Measurements from ENCODE around the gene NFE2L3. TPM values are rescaled to one million over a fixed set of nuclear protein-coding genes. Genes with fewer than 3 reads are reported as not detected.
"Not testable (repeated sequence)": the region's sequence is repeated elsewhere in the genome, so short reads cannot be mapped to it uniquely, and the experiment has no call there.

Gene NFE2L3
- total RNA-seq, 2 donors from 2014 or later, result 13.0 to 24.0 TPM

DNA sequence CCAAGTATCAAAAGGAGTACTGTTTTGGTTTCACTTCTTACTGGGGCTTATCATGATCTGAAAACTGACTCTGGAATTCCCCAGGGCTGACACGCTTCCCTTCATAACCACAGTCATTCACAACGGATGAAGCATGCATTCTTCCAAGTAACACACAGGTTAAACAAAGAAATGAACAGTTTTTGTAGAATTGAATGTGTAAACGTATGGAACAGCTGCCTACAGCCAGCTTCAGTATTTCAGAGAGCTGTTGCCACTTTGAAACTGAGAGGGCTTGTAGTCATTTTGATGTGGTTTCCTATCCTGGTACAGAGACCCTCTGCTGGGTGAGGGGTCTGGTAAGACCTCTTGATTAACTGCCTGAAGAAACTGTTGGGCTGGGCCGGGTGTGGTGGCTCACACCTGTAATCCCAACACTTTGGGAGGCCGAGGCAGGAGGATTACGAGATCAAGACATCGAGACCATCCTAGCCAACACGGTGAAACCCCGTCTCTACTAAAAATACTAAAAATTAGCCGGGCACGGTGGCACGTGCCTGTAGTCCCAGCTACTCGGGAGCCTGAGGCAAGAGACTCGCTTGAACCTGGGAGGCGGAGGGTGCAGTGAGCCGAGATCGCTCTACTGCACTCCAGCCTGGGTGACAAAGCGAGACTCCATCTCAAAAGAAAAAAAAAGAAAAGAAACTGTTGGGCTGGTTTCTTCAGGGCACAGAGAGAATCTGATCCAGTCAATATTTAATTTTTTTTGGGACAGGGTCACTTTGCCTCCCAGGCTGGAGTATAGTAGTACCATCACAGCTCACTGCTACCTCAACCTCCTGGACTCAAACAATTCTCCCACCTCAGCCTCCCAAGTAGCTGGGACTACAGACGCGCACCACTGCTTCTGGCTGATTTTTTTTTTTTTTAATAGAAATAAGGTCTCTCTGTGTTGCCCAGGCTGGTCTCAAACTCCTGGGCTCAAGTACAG is 4.7 kb downstream of the NFE2L3 start:
- Mint-ChIP-seq H3K9me3 (peaks cover 0 to 11% of the 10 kb centered on the region in 2 donors), H3K27ac (peak overlapping the region; percentile 93 to 94), H3K36me3 (peaks cover 12 to 39% of the 10 kb centered on the region in 2 donors)
- peak; percentile 50 to 64 for ATAC-seq
- peak; percentile 22 to 68 for DNase-seq (ENCODE audit: low spot score in 2 of 2)

DNA sequence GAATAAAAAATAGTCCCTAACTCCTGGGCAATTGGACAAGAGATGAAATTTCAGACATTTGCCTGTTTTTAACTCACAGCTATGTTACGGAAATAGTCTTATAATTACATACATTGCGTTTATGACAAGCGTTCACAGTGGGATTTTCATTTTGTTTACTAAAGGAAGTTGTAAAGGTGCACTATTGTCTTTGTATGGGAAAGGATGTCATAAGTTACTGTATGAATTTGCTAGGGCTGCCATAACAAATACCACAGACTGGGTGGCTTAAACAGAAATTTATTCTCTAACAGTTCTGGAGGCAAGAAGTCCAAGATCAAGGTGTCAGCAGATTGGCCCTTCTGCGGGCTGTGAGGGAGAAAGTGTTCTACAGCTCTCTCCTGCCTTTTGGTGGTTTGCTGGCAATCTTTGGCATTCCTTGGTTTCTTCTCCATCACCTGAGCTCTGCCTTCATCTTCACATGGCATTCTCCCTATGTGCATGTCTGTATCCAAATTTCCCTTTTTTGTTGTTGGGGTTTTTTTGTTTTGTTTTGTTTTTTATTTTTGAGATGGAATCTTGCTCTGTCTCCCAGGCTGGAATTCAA is 5.6 kb downstream of the NFE2L3 start:
- Mint-ChIP-seq H3K36me3 (peaks cover 12 to 39% of the 10 kb centered on the region in 2 donors), H3K9me3 (peaks cover 0 to 11% of the 10 kb centered on the region in 2 donors), H3K27ac (peak overlapping the region; percentile 87 to 94)
- ATAC-seq (no peak), DNase-seq (ENCODE audit: low spot score in 2 of 2) (no peak)

DNA sequence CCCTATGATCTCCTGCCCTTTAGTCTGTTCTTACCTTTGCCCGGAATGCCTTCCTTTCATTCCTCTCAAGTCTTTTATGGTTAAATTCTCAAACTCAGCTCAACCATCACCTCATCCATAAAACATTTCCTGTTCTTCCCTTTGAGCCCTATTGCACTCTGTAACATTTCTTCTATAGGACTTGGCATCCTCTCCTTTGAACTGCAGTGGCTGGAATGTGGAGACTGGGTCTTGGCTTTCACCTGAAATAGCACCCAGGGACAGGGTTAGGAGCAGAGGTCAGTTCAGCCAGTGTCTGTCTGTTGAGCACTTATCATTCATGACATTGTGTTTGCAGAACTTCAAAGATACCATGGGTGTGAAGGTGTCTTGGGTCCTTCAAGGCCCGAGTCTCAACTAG is 7.2 kb downstream of the NFE2L3 start:
- peaks cover 4 to 53% of the 10 kb centered on the region in 2 donors for H3K36me3 Mint-ChIP-seq

DNA sequence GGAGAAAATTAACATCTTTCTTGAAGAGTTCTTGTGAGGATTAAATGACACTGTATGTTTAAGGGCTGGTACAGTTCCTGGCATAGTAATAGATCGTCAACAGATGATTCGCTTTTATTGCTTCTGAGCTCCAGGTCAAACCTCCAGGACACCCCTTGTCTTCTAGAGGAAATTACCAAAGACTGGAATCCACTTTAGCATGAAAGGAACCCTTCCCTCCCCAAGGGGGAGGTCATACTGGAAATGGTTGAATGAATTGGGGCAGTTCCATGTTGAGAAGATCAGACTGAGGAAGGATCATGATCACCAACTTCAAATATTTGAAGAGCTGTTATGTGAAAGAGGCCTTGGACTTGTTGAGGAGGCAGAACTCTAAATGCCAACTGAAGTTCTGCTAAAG is 8.9 kb downstream of the NFE2L3 start:
- Mint-ChIP-seq H3K27ac (no peak overlapping the region), H3K36me3 (peaks cover 4 to 57% of the 10 kb centered on the region in 2 donors), H3K9me3 (peaks cover 0 to 11% of the 10 kb centered on the region in 2 donors)
- DNase-seq (ENCODE audit: low spot score in 2 of 2) (no peak), ATAC-seq (no peak)

More for the DNA sequence above, 7.2 kb downstream of the NFE2L3 start:
- no peak for DNase-seq (ENCODE audit: low spot score in 2 of 2)
- H3K9me3 Mint-ChIP-seq, result peaks cover 0 to 11% of the 10 kb centered on the region in 2 donors
- H3K27ac Mint-ChIP-seq, result peak overlapping the region; percentile 56 to 87
- ATAC-seq, result no peak

DNA sequence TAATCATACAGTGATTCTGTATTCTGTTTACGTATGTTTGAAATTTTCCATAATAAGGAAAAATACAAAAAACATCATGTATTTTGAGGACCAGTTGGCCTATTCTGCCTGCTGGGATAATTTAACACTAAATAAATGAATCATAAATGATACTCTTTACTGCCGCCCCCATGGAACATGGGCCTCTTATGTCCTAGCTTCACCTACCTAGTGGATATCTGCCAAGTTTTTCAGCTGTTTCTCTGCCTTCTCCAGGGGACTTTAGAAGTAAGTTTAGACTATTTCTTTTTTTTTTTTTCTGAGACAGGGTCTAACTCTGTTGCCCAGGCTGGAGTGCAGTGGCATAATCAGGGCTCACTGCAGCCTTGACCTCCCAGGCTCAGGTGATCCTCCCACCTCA is 10.4 kb downstream of the NFE2L3 start:
- ATAC-seq (no peak), DNase-seq (ENCODE audit: low spot score in 2 of 2) (no peak)
- H3K27ac Mint-ChIP-seq, result no peak overlapping the region
- H3K36me3 Mint-ChIP-seq, result peaks cover 4 to 57% of the 10 kb centered on the region in 2 donors
- H3K9me3 Mint-ChIP-seq, result peaks cover 0 to 11% of the 10 kb centered on the region in 2 donors

DNA sequence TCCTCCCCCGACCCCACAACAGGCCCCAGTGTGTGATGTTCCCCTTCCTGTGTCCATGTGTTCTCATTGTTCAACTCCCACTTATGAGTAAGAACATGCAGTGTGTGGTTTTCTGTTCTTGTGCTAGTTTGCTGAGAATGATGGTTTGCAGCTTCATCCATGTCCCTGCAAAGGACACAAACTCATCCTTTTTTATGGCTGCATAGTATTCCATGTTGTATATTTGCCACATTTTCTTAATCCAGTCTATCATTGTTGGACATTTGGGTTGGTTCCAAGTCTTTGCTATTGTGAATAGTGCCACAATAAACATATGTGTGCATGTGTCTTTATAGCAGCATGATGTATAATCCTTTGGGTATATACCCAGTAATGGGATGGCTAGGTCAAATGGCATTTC is 11.8 kb downstream of the NFE2L3 start:
- H3K9me3 Mint-ChIP-seq; ATAC-seq; H3K27ac Mint-ChIP-seq; DNase-seq (ENCODE audit: low spot score in 2 of 2): not testable (repeated sequence)
- peaks cover 0 to 43% of the 10 kb centered on the region in 2 donors for H3K36me3 Mint-ChIP-seq

DNA sequence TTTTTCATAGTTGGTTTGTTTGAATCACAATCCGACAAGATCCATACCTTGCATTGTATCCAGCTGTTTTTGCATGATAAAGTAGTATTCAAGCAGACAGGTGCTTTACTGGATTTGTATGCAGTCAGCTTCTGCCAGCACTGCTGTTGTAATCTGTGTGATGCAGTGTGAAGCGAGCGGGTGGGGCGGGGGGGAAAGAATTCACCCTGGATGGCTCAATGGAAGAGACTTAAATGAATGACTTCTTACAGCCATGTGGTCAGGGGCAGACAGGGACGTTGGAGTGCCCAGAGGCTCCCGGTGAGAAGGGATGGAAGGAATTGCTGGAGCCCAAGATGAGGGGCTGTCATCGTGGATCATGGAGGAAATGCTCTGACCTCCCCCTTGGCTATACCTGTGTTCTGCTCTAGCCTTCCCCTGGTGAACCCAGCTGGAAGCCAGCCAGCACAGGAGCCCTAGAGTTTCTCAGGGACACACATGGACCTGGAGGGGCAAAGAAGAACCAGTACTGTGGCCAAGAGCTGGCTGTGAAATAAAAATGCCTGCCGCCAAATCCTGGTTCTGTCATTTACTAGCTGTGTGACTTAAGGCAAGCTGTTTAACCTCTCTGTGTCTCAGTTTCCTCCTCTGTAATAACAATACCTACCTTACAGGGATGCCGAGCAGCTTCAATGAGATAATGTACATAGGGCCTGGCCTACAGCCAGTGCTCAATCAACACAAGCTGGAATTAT is 14.1 kb downstream of the NFE2L3 start:
- ATAC-seq, result peak in 1 of 2 donors; percentile 28
- H3K27ac Mint-ChIP-seq, result peak overlapping the region; percentile 76 to 90
- H3K36me3 Mint-ChIP-seq, result peaks cover 0 to 34% of the 10 kb centered on the region in 2 donors
- no peak for DNase-seq (ENCODE audit: low spot score in 2 of 2)
- no peaks in the 10 kb centered on the region for H3K9me3 Mint-ChIP-seq

DNA sequence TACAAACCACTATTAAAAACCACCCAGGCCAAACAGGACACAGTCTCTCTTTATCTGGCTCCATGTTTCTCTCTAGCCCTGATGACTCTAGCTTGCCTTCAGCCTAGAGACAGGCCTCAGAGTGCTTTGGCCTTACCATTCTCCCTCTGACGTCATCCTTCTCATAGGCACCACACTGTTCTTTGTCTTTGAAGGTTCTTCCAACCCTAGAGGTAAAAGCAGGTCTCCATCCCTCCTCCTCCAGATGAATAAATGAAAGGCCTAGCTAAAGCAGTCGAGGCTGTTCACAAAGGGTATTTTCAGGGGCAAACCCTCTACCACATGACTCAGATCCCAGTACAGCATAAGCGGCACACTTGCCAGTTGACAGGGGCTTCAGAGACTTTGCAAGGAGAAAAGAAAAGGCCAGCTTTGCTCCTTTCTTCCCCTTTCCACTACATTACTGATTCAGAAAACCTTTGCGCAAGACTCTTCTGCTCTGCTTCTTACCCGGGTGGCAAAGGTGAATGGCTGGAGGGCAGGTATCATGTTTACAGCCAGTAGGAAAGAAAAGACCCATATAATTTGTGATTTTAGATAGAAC is 14.8 kb downstream of the NFE2L3 start:
- ATAC-seq (peak; percentile 77 to 96), DNase-seq (ENCODE audit: low spot score in 2 of 2) (no peak)
- Mint-ChIP-seq H3K36me3 (peaks cover 0 to 30% of the 10 kb centered on the region in 2 donors), H3K9me3 (no peaks in the 10 kb centered on the region), H3K27ac (peak overlapping the region; percentile 76 to 90)

DNA sequence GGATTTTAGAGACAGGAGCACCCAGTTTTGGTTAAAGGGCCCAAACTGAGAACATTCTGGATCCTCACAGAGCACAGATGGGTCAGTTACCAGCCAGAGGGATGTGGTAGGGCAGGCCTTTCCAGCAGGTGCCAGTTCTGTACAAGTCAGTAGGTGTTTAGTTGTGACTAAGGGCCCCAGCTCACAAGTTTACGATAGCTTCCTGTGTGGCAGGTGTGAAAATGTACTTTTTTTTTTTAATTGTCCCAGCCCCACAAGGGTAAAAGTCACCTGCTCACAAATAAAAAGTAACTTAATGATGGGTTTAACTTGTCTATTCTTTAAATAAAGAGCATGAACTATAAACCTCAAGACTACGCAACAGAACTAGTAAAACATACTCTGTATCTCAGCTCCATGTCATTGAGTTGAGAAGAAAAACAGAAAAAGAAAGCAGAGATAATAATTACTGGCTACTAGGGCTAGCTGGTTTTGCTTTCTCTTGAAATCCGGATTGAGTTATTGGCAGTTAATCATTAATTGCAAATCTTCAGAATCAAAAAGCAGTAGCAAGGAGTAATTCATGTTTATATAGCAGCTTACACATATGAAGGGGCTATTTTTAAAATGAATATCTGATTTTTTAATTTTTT is 15.4 kb downstream of the NFE2L3 start:
- H3K27ac Mint-ChIP-seq, result peak overlapping the region; percentile 76 to 90
- ATAC-seq (peak; percentile 66 to 86), DNase-seq (ENCODE audit: low spot score in 2 of 2) (no peak)
- H3K36me3 Mint-ChIP-seq, result peaks cover 0 to 33% of the 10 kb centered on the region in 2 donors
- H3K9me3 Mint-ChIP-seq, result no peaks in the 10 kb centered on the region

DNA sequence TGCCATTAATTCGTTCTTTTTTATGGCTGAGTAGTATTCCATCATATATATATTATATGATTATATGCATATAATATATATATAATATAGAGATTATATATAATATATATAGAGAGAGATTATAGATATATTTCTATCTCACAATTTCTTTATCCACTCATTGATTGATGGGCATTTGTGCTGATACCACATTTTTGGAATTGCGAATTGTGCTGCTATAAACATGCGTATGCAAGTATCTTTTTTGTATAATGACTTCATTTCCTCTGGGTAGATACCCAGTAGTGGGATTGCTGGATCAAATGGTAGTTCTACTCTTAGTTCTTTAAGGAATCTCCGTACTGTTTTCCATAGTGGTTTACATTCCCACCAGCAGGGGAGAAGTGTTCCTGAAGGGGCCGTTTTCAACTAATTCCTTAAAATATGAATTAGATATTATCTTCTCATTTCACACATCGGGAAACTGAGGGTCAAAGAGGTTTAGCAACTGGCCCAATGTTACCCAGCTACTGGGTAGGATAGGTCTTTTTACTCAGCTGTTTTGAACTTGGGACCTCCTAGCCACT is 16.5 kb downstream of the NFE2L3 start:
- DNase-seq (ENCODE audit: low spot score in 2 of 2), result no peak
- ATAC-seq, result no peak
- H3K36me3 Mint-ChIP-seq, result peaks cover 0 to 27% of the 10 kb centered on the region in 2 donors
- H3K9me3 Mint-ChIP-seq, result no peaks in the 10 kb centered on the region
- H3K27ac Mint-ChIP-seq, result no peak overlapping the region

DNA sequence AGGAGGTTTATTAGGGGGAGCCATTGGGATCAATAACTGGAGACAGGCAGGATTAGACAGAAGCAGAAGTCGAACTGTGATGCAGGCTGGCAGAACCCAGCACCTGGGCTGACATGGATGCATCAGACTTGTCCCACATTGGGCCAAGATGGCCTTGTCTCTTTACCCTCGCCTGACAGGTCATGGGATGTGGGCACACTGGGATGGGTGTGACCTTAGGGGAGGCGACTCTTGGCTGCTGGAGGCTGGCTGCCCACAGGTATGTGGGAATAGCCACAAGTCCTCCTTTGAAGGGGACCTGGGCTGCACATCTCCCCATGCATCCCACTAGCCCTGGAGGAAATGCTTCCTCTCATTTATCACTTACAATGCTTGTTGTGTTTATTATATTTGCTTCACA is 17.3 kb downstream of the NFE2L3 start:
- ATAC-seq, result no peak
- no peaks in the 10 kb centered on the region for H3K9me3 Mint-ChIP-seq
- H3K36me3 Mint-ChIP-seq, result peaks cover 0 to 20% of the 10 kb centered on the region in 2 donors
- no peak for DNase-seq (ENCODE audit: low spot score in 2 of 2)
- H3K27ac Mint-ChIP-seq, result no peak overlapping the region

DNA sequence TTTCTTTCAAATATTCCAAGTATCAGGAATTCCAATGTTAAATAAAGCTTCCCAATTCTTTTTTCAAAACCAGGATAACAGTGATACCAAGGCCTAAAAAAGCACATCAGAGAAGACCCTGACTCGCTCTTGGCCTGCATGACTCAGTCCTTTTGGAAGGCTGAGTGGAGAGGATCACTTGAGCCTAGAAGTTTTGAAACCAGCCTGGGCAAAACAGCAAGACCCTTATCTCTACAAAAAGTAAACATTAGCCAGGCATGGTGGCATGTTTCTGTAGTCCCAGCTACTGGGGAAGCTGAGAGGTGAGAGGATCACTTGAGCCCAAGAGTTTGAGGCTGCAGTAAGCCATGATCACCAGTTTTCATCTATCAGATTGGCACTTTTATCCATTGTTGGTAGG is 18.7 kb downstream of the NFE2L3 start:
- DNase-seq (ENCODE audit: low spot score in 2 of 2) (no peak), ATAC-seq (no peak)
- Mint-ChIP-seq H3K36me3 (peaks cover 0 to 16% of the 10 kb centered on the region in 2 donors), H3K27ac (no peak overlapping the region), H3K9me3 (no peaks in the 10 kb centered on the region)

DNA sequence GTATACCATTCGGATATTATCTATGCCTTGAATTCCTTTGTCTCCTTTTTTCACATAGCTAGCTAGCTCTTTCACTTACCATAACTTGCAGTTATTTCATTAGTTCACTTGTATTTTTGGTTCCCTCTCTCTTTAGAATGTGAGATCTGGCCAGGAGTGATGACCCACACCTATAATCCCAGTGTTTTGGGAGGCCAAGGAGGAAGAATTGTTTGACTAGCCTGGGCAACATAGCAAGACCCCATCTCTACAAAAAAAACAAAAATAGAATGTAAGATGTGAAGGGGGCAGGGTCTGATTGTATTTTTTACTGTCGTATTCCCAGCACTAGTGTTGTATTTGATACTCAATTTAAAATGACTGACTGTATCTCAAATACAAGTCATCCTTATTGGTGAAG is 19.6 kb downstream of the NFE2L3 start:
- ATAC-seq, result no peak
- Mint-ChIP-seq H3K9me3 (no peaks in the 10 kb centered on the region), H3K36me3 (peaks cover 0 to 16% of the 10 kb centered on the region in 2 donors), H3K27ac (no peak overlapping the region)
- DNase-seq (ENCODE audit: low spot score in 2 of 2), result no peak

DNA sequence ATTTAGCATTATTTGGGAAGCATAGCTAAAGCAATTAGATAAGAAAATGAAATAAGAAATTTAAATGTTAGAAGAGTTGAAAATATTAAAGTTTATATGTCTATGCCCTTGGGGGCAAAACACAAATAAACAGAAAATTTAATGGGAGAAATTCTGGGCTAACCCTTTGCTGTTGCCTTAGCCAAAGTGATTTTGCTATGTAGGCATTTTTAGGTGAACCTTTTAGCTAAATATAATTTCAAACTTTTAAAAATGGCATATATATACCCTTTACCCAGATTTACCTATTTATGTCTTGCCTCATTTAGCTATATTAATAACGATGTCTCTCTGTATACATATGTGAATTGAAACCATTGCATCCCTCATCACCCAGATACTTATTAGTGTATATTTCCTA is 20.1 kb downstream of the NFE2L3 start:
- ATAC-seq (no peak), DNase-seq (ENCODE audit: low spot score in 2 of 2) (no peak)
- H3K36me3 Mint-ChIP-seq, result peaks cover 0 to 17% of the 10 kb centered on the region in 2 donors
- no peaks in the 10 kb centered on the region for H3K9me3 Mint-ChIP-seq
- no peak overlapping the region for H3K27ac Mint-ChIP-seq

DNA sequence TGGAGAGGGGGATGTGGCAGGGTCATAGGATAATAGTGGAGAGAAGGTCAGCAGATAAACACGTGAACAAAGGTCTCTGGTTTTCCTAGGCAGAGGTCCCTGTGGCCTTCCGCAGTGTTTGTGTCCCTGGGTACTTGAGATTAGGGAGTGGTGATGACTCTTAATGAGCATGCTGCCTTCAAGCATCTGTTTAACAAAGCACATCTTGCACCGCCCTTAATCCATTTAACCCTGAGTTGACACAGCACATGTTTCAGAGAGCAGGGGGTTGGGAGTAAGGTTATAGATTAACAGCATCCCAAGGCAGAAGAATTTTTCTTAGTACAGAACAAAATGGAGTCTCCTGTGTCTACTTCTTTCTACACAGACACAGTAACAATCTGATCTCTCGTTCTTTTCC is 23.9 kb downstream of the NFE2L3 start:
- ATAC-seq; H3K27ac Mint-ChIP-seq; H3K9me3 Mint-ChIP-seq; DNase-seq (ENCODE audit: low spot score in 2 of 2): not testable (repeated sequence)
- H3K36me3 Mint-ChIP-seq, result peaks cover 0 to 12% of the 10 kb centered on the region in 2 donors

DNA sequence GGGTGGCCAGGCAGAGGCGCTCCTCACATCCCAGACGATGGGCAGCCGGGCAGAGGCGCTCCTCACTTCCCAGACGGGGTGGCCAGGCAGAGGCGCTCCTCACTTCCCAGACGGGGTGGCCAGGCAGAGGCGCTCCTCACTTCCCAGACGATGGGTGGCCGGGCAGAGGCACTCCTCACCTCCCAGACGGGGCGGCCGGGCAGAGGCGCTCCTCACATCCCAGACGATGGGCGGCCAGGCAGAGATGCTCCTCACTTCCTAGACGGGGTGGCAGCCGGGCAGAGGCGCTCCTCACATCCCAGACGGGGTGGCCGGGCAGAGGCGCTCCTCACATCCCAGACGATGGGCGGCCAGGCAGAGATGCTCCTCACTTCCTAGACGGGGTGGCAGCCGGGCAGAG is 24.7 kb downstream of the NFE2L3 start:
- not testable (repeated sequence) for ATAC-seq; H3K27ac Mint-ChIP-seq; DNase-seq (ENCODE audit: low spot score in 2 of 2); H3K9me3 Mint-ChIP-seq
- H3K36me3 Mint-ChIP-seq, result peaks cover 0 to 10% of the 10 kb centered on the region in 2 donors

Data from activated naive CD4-positive, alpha-beta T cell treated with anti-CD3 and anti-CD28 coated beads, Interleukin-2, amount 50 U/mL, for 72 hours (primary cell).